KMS-11 (cell line): ENCODE results near the gene CATSPERD.

Experiments used
- H2AFZ ChIP-seq: fragments of 200-600 bp; sonication (generic); 2 replicates; pipeline ENCODE4 v1.6.1; 2016; ENCODE audit warnings: antibody characterized with exemption, mixed run types, low read depth
- H3K27ac ChIP-seq: fragments of 200-600 bp; sonication (generic); 2 replicates; pipeline ENCODE4 v1.6.1; 2016; ENCODE audit warnings: mild to moderate bottlenecking, mixed run types
- H3K27me3 ChIP-seq: fragments of 200-600 bp; sonication (generic); 2 replicates; pipeline ENCODE4 v1.6.1; 2017; ENCODE audit warnings: mild to moderate bottlenecking, low read depth, mixed run types, moderate library complexity; ENCODE audit not compliant: insufficient read depth
- H3K36me3 ChIP-seq: fragments of 200-600 bp; sonication (generic); 2 replicates; pipeline ENCODE4 v1.6.1; 2017; ENCODE audit warnings: mild to moderate bottlenecking, mixed run types; ENCODE audit not compliant: insufficient read depth
- H3K4me1 ChIP-seq: fragments of 200-600 bp; sonication (generic); 2 replicates; pipeline ENCODE4 v1.6.1; 2016; ENCODE audit warnings: mild to moderate bottlenecking, low read depth, mixed run types; ENCODE audit not compliant: poor library complexity, severe bottlenecking
- H3K4me2 ChIP-seq: fragments of 200-600 bp; sonication (generic); 2 replicates; pipeline ENCODE4 v1.7.0; 2016; ENCODE audit warnings: mild to moderate bottlenecking, mixed run types
- H3K4me3 ChIP-seq: fragments of 200-600 bp; sonication (generic); IDR thresholded peaks from 2 replicates; pipeline ENCODE4 v1.6.1; 2017; ENCODE audit warnings: low read depth, low read length, mixed read lengths; ENCODE audit not compliant: insufficient read depth
- H3K79me2 ChIP-seq: fragments of 200-600 bp; sonication (generic); 2 replicates; pipeline ENCODE4 v1.6.1; 2016; ENCODE audit warnings: low read depth, mixed run types; ENCODE audit not compliant: insufficient read depth
- H3K9ac ChIP-seq: fragments of 200-600 bp; sonication (generic); 2 replicates; pipeline ENCODE4 v1.6.1; 2016; ENCODE audit warnings: mild to moderate bottlenecking, mixed run types
- H4K20me1 ChIP-seq: fragments of 200-600 bp; sonication (generic); 2 replicates; pipeline ENCODE4 v1.6.1; 2016; ENCODE audit warnings: mild to moderate bottlenecking, mixed run types; ENCODE audit not compliant: insufficient read depth
- TF ChIP-seq, protein P1 (sequence below): fragments of 200-600 bp; sonication (generic); conservative IDR thresholded peaks from 2 replicates; pipeline ENCODE4 v1.6.1; 2017; ENCODE audit warnings: low read depth, mild to moderate bottlenecking, antibody characterized with exemption, low read length, moderate library complexity, mixed read lengths

Gene CATSPERD

DNA sequence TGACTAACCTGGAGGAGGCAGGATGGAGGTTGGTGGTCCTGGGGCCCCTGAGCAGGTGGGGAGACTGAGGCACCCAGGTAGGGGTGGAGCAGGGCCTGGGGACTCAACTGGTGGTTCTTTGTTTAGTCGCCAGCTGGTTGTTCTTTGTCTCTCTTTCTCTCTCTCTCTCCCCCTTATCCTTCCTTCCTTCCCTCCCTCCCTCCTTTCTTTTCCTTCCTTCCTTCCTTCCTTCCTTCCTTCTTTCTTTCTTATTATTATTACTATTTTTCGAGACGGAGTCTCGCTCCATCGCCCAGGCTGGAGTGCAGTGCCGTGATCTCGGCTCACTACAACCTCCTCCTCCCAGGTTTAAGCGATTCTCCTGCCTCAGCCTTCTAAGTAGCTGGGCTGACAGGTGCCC is 77.8 kb downstream of the CATSPERD start:
- H3K27ac ChIP-seq, result no peak overlapping the region
- H3K4me3 ChIP-seq, result no peak overlapping the region
- no peak overlapping the region for H3K9ac ChIP-seq
- H3K4me2 ChIP-seq, result no peak overlapping the region
- no peaks in the 10 kb centered on the region for H3K27me3 ChIP-seq
- TF ChIP-seq, protein P1, sequence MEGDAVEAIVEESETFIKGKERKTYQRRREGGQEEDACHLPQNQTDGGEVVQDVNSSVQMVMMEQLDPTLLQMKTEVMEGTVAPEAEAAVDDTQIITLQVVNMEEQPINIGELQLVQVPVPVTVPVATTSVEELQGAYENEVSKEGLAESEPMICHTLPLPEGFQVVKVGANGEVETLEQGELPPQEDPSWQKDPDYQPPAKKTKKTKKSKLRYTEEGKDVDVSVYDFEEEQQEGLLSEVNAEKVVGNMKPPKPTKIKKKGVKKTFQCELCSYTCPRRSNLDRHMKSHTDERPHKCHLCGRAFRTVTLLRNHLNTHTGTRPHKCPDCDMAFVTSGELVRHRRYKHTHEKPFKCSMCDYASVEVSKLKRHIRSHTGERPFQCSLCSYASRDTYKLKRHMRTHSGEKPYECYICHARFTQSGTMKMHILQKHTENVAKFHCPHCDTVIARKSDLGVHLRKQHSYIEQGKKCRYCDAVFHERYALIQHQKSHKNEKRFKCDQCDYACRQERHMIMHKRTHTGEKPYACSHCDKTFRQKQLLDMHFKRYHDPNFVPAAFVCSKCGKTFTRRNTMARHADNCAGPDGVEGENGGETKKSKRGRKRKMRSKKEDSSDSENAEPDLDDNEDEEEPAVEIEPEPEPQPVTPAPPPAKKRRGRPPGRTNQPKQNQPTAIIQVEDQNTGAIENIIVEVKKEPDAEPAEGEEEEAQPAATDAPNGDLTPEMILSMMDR, result no peak
- no peaks in the 10 kb centered on the region for H3K79me2 ChIP-seq
- H3K36me3 ChIP-seq, result no peaks in the 10 kb centered on the region
- no peaks in the 10 kb centered on the region for H4K20me1 ChIP-seq
- no peak overlapping the region for H2AFZ ChIP-seq
- H3K4me1 ChIP-seq, result no peaks in the 10 kb centered on the region

DNA sequence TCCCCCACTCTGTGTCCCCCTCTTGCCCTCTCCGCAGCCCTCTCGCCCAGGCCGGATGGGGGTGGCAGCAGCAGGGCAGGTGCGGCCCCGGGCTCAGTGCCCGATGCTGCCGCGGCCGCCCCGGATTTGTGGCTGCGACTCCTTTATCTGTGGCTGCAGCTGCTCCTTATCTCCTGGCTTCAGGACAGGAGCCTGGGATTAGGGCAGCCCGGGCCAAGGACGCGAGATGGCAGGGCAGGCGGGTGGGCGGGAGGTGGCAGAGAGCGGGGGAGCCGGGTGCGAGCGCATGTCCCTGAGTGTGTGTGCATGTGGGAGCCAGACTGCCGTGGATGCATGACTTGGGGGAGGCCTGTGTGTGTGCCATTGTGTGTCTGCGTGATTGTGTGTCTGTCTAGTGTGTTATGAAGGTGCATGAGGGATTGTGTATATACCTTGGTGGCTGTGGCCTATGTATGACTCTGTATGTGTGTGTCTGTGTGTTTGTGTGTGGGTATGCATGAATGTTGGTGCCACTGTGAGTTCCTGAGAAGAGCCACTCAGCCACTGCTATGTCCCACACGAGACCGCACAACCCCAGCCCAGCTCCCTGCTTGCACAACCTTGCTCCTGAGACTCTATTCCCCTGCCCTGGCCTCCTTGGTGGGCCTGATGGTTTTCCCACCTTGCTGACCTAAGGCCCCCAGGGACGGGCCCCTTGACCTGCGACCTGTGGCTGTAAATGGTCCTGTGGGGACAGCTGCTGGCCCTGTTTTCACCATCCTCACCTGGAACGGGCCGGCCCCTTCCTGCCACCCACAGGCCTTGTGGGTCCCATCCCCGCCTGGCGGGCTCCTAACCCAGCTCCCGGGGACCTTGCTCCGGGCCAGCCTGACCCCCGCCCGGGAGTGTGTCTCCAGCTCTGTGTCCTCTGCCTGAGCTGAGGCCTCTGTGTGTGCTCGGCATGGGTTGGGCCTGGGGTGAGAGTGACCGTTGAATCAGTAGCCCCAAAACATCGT is 79.1 kb downstream of the CATSPERD start:
- Histone ChIP-seq H3K9ac (no peak overlapping the region), H2AFZ (no peak overlapping the region), H3K27ac (no peak overlapping the region), H3K4me3 (no peak overlapping the region), H3K79me2 (no peaks in the 10 kb centered on the region), H3K36me3 (no peaks in the 10 kb centered on the region), H3K4me1 (peaks cover 8% of the 10 kb centered on the region), H4K20me1 (no peaks in the 10 kb centered on the region), H3K27me3 (no peaks in the 10 kb centered on the region), H3K4me2 (no peak overlapping the region)
- TF ChIP-seq, protein P1, result no peak

DNA sequence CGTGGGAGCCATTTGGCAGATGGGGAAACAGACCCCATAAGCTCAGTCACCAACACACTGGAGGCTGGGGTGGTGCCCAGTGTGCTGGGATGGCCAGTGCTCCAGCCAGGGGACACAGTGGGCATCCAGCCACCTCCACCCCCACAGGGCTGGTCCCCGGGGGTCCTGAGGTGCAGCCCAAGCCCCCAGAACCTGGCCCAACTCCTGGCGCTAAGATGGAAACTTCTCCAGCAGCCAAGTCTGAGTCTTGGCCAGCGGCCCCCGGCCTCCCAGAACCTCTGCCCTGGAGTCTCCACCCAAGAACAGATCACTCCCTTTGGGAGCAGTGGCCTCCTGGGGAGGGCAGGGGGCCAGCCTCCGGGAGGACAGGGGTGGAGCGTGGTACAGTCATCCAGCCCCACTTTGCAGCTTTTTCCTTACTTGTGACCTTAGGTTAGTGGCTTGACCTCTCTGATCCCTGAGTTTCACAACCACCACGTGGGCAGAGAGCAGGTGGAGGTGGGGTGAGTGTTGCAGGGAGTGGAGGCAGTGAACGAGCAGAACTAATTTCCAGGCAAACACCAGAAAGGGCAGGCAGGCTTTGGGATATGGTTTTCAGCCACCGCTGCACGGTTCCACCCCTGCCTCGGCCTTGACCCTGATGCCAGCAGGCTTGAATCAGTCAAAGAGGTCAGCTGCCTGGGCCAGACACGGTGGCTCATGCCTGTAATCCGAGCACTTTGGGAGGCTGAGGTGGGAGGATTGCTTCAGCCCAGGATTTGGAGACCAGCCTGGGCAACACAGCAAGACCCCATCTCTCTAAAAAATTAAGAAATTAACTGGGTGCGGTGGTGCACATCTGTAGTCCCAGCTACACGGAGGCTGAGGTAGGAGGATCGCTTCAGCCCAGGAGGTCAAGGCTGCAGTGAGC is 80.2 kb downstream of the CATSPERD start:
- Histone ChIP-seq H3K4me2 (no peak overlapping the region), H3K79me2 (no peaks in the 10 kb centered on the region), H2AFZ (no peak overlapping the region), H3K27me3 (no peaks in the 10 kb centered on the region), H3K27ac (no peak overlapping the region), H3K36me3 (no peaks in the 10 kb centered on the region), H4K20me1 (no peaks in the 10 kb centered on the region), H3K4me3 (no peak overlapping the region), H3K9ac (no peak overlapping the region), H3K4me1 (peaks cover 9% of the 10 kb centered on the region)
- TF ChIP-seq, protein P1, result no peak

DNA sequence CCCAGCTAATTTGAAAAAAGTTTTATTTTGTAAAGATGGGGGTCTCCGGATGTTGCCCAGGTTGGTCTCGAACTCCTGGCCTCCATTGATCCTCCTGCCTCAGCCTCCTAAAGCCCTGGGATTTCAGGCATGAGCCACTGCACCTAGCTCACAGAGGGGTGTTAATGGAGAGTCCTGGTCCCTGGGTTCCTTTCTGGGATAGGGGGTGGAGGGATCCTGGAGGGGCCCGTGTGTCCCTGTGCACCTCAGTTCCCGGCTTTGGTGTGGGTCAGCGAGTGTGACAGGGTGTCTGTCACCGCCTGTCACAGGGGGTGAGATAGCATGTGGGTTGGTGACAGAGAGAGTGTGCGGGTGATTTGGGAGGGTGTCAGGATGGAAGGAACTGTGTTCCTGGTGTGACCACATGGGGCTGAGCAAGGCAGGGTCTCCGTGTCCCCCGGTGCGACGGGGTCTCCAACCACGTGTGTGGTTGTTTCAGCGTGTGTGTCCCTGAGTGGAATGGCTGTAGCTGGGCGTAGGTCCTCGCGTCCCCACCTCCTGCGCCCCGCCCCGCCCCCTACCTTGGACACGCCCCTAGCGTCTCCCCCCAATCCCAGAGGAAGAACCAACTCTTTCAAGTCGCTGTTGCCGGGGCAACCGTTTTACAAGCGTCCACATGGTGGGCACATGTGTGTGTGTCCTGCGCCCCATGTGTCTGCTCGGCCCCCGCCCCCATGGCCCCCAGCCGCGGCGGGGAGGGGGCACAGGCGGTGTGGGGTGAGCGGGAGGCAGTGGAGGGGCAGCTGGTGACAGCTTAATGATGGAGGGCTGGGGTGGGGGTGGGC is 81.6 kb downstream of the CATSPERD start:
- no peaks in the 10 kb centered on the region for H4K20me1 ChIP-seq
- no peak overlapping the region for H3K9ac ChIP-seq
- peaks cover 9% of the 10 kb centered on the region for H3K4me1 ChIP-seq
- H3K36me3 ChIP-seq, result no peaks in the 10 kb centered on the region
- no peak overlapping the region for H3K4me2 ChIP-seq
- H3K4me3 ChIP-seq, result no peak overlapping the region
- peaks cover 3% of the 10 kb centered on the region; the same call in 1 of the 2 replicates for H3K27me3 ChIP-seq
- TF ChIP-seq, protein P1, result no peak
- H3K27ac ChIP-seq, result no peak overlapping the region
- H3K79me2 ChIP-seq, result no peaks in the 10 kb centered on the region
- no peak overlapping the region for H2AFZ ChIP-seq
